ENCODE data around the gene SCAMP4.
A peak's percentile ranks its signal among the peaks of the same experiment; 100 is the strongest.
"Not testable (repeated sequence)": the region's sequence is repeated elsewhere in the genome, so short reads cannot be mapped to it uniquely, and the experiment has no call there.

SCAMP4 gene

DNA sequence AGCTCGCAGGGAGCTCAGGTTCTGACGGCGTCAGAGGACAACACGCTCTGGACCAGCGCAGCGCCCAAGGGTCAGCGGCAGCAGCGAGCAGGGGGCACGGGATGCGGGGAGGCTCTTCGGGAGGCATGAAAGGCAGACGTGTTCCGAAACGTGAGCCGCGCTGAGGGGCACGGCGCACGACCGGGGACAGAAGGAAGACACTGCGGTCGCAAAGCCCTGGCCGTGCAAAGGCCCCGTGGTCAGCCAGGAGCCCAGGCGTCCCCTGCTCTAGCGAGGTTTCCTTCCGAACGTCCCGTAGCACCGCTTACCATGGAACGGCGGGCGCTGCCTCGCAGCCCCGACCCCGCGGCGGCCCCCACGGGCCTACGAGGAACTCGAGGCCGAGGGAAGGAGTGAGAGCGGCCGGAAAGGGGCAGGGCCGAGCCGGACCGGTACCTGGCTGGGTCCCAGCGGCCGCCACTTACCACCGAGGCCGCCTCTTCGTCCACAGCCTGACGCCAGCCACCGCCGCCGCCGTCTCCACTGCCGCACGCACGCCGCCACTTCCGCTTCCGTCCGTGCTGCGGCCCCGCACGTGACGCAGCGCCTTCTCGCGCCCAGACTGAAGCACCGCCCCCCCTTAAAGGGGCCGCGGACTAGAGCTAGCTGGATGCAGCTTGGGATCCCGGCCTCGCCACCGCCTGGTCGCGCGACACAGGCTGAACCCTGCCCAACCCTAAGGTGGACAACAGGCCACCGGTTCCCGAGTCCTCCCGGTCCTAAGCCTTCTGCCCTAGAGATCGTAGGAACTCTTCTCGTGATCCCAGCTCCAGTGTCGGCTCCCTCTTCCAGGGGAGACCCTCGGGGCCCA, 29.3 kb upstream of the SCAMP4 start:
- H3K27ac ChIP-seq, result peak overlapping the region; percentile 84
- TF ChIP-seq, protein P1, sequence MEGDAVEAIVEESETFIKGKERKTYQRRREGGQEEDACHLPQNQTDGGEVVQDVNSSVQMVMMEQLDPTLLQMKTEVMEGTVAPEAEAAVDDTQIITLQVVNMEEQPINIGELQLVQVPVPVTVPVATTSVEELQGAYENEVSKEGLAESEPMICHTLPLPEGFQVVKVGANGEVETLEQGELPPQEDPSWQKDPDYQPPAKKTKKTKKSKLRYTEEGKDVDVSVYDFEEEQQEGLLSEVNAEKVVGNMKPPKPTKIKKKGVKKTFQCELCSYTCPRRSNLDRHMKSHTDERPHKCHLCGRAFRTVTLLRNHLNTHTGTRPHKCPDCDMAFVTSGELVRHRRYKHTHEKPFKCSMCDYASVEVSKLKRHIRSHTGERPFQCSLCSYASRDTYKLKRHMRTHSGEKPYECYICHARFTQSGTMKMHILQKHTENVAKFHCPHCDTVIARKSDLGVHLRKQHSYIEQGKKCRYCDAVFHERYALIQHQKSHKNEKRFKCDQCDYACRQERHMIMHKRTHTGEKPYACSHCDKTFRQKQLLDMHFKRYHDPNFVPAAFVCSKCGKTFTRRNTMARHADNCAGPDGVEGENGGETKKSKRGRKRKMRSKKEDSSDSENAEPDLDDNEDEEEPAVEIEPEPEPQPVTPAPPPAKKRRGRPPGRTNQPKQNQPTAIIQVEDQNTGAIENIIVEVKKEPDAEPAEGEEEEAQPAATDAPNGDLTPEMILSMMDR (IDR thresholded peaks at IDR 0.05; ENCODE audit: low read depth, low read length), result no peak
- DNase-seq, result peak; percentile 92
- peak overlapping the region; percentile 62 for H3K4me3 ChIP-seq (ENCODE audit: low read depth, low read length)
- peaks cover 11% of the 10 kb centered on the region for H3K36me3 ChIP-seq
- no peaks in the 10 kb centered on the region for H3K9me3 ChIP-seq (ENCODE audit: severe bottlenecking)
- H3K27me3 ChIP-seq (ENCODE audit: insufficient read depth, low read depth, severe bottlenecking), result no peaks in the 10 kb centered on the region

DNA sequence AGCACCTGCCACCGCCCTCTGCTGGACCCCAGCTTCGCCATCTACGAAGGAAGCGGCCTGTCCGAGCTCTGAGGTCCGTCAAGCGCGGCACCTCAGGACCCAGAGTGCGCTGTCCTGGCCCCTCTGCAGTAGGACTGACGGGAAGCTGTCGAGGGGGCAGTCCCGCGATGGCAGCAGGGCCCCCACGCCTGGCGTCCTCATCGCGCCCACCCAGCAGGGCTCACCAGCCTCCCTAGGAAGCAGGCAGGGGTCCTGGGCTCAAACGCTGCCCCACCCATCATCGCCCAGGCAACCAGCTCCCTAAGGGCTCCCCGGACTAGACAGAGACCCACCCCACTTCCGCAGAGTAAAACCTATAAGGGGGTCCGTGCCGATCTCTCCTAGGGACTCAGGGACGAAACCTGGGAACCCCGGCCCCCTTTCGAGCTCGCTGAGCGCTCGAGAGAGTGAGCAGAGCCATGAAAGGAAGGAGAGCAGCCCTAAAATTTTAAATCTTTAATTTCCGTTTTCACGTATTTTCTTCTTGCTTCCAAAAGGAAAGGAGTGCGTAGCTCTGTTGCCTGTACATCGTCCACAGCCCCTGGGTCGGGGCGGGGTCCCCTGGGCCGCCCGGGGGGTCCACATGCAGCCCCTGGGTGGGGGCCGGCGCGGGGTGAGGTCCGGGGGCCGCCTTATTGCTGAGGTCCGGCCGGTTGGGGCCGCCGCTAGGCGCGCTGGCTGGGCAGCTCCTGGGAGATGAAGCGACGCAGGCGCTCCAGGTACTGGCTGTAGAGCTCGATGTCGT, 28.5 kb upstream of the SCAMP4 start:
- Histone ChIP-seq H3K27ac (peak overlapping the region; percentile 84), H3K36me3 (peaks cover 11% of the 10 kb centered on the region), H3K4me3 (ENCODE audit: low read depth, low read length) (peak overlapping the region; percentile 62)
- DNase-seq; H3K9me3 ChIP-seq (ENCODE audit: severe bottlenecking); H3K27me3 ChIP-seq (ENCODE audit: insufficient read depth, low read depth, severe bottlenecking): not testable (repeated sequence)
- TF ChIP-seq, protein P1 (IDR thresholded peaks at IDR 0.05; ENCODE audit: low read depth, low read length), result peak; percentile 59

DNA sequence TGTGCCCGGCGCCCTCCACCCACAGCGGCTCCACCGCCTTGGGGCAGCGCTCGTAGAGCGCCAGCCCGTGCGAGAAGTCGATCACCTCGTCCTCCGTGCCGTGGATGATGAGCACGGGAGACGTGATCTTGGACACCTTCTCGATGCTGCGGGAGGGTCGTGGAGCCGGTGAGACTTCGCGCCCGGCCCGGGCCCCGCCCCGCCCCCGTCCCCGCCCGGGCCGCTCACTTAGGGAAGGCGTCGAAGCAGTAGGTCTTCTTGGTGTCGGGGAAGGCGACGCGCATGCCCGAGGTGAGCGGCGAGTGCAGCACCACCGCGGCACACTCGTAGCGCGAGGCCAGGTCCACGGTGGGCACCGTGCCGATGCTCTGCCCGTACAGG, 27.9 kb upstream of the SCAMP4 start:
- H3K9me3 ChIP-seq (ENCODE audit: severe bottlenecking); H3K4me3 ChIP-seq (ENCODE audit: low read depth, low read length); H3K27ac ChIP-seq; H3K27me3 ChIP-seq (ENCODE audit: insufficient read depth, low read depth, severe bottlenecking); DNase-seq: not testable (repeated sequence)
- peaks cover 11% of the 10 kb centered on the region for H3K36me3 ChIP-seq

DNA sequence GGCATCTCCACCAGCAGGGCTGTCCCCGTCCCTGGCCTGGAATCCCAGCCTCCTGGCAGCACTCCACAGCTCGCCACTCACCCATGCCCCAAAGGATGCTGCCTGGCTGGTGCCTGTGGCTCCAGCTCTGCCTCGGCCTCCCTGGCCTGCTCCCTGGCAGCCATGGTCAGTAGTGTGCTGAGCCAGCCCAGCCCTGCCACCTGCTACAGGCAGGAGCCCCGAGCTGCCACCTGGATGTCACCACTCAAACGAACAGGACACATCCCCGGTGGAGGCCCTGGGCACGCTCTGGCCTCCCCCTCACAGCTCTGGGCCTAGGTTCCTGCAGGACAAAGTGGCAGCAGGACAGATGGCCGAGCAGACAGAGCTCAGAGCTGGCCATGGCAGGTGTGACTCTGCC, 26.6 kb upstream of the SCAMP4 start:
- not testable (repeated sequence) for H3K4me3 ChIP-seq (ENCODE audit: low read depth, low read length); H3K9me3 ChIP-seq (ENCODE audit: severe bottlenecking); H3K36me3 ChIP-seq; H3K27me3 ChIP-seq (ENCODE audit: insufficient read depth, low read depth, severe bottlenecking); H3K27ac ChIP-seq; DNase-seq

DNA sequence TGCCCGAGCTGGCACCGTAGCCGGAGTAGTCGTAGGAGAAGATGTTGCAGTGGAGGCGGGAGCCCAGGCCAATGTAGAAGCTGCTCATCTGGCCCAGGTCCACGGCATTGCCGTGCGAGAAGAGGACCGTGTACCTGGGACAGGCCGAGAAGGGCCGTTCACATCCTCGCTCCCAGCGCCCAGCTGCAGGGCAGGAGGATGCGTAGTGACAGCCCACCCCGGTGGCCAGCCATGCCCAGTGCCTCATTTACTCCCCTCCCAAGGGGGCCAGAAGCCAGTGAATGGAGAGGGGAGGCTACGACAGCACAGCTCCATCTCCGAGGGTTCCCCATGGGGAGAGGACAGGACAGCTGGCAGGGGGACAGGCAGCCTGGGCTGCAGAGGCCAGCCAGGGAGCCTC, 25.2 kb upstream of the SCAMP4 start:
- H3K36me3 ChIP-seq; H3K27me3 ChIP-seq (ENCODE audit: insufficient read depth, low read depth, severe bottlenecking); H3K9me3 ChIP-seq (ENCODE audit: severe bottlenecking); H3K27ac ChIP-seq; DNase-seq; H3K4me3 ChIP-seq (ENCODE audit: low read depth, low read length): not testable (repeated sequence)

DNA sequence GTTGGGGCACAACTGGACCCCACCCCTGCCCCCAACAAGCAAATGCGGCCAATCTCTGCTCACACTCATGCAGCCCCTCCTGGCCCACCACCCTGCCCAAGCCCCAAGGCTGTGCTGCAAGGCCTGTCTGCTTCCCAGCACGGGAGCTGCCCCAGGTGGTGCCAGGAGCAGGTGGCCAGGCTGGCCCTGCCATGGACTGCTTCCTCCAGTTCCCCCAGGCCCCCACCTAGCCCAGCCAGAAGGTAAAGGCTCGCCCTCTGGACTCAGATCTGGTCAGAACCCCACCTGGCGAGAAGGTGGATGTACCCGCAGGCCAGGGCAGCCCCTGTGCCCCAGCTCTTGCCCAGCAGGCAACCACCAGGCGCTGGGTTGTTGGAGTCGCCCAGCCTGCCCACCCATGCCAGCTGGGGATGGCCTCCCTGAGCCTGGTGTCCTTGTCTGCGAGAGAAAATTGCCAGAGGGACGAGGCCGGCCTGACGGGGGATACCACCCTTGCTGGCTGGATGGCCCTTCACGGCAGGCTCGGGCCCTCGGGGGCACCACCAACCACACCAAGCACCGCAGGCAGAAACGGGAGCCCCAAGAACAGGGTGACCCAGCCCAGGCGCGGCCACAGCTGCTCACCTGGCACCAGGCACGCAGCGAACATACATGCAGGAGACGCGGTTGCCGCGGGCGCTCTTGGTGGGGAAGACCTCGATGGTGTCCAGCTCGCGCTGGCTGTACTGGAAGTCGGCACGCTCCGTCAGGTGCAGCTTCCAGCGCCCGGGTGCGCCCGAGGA, 24.4 kb upstream of the SCAMP4 start:
- Histone ChIP-seq H3K9me3 (ENCODE audit: severe bottlenecking) (no peaks in the 10 kb centered on the region), H3K4me3 (ENCODE audit: low read depth, low read length) (no peak overlapping the region), H3K36me3 (no peaks in the 10 kb centered on the region), H3K27me3 (ENCODE audit: insufficient read depth, low read depth, severe bottlenecking) (no peaks in the 10 kb centered on the region), H3K27ac (no peak overlapping the region)
- TF ChIP-seq, protein P1 (IDR thresholded peaks at IDR 0.05; ENCODE audit: low read depth, low read length), result no peak
- no peak for DNase-seq

DNA sequence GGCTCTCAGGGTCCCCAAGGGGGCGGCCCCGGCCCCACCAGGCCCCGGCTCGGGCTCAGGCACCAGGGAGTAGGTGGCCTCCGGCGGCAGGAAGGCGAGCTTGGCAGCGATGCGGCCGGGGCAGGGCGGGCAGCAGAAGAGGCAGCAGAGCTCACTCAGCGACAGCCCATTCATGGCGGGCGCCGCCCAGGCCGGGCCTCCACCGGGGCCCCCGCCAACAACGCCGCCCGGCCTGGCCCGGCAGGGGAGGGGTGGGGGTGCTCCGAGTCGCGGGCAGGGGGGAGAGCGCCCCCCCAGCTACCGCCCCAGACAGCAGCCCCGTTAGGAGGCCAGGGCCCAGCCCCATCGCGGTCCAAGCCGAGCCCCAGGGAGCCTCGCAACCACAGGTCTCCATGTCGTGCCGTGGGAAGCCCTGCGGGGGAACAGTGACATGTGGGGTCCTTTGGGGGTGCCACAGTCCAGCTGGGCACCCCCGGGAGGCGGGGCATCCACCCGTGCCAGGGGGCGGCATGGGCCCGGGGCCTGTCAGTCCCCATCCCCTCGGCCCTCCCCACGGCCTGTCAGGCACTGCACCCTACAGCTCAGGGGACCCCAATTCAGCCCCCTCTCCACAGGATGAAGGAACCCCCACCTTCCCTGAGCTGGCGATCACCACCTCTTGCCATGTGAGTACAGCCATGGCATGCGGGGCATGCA, 23.7 kb upstream of the SCAMP4 start:
- H3K36me3 ChIP-seq; H3K27me3 ChIP-seq (ENCODE audit: insufficient read depth, low read depth, severe bottlenecking); DNase-seq; H3K27ac ChIP-seq; H3K9me3 ChIP-seq (ENCODE audit: severe bottlenecking); H3K4me3 ChIP-seq (ENCODE audit: low read depth, low read length): not testable (repeated sequence)
